Measurements from ENCODE around the gene DDX55. TPM values are rescaled to one million over a fixed set of nuclear protein-coding genes. Genes with fewer than 3 reads are reported as not detected.
"Not testable (repeated sequence)": the region's sequence is repeated elsewhere in the genome, so short reads cannot be mapped to it uniquely, and the experiment has no call there.

The DDX55 gene
- total and polyA plus RNA-seq, 2 experiments from 2014 or later: 10.5 to 16.5 TPM

GRCh38 chr12:123602651-123603195, 824 bp downstream of the DDX55 start:
- Histone ChIP-seq H3K27me3 (replicated peaks; ENCODE audit: insufficient read depth) (no peaks in the 10 kb centered on the region), H3F3A (ENCODE audit: insufficient read depth) (peaks cover 26% of the 10 kb centered on the region), H3K9me2 (ENCODE audit: insufficient read depth) (no peaks in the 10 kb centered on the region), H3K4me3 (peak overlapping the region; percentile 98), H4K20me1 (ENCODE audit: insufficient read depth) (no peaks in the 10 kb centered on the region), H3K36me3 (ENCODE audit: low read depth) (peaks cover 27% of the 10 kb centered on the region), H2AFZ (peak overlapping the region; percentile 92), H3K9me3 (ENCODE audit: low read depth) (no peaks in the 10 kb centered on the region), H3K4me2 (ENCODE audit: unreplicated experiment) (peak overlapping the region; percentile 100), H3K27ac (peak overlapping the region; percentile 81), H3K4me1 (ENCODE audit: insufficient read depth) (peaks cover 4% of the 10 kb centered on the region), H3K9ac (peak overlapping the region; percentile 94), H3K79me2 (ENCODE audit: insufficient read depth) (peaks cover 87% of the 10 kb centered on the region)
- DNase-seq: peak; percentile 58
- WGBS, 2 experiments (ENCODE audit: low coverage in 1 of 2, low lambda C conversion rate in 2 of 2, missing lambda C conversion rate in 2 of 2): 2% methylated on average over 7 of the region's 7 CpGs
- TF ChIP-seq EZH2 (IDR thresholded peaks at IDR 0.05; ENCODE audit: insufficient read depth, poor library complexity, severe bottlenecking): no peak
- no peak for TF ChIP-seq EZH2phosphoT487 (IDR thresholded peaks at IDR 0.05; ENCODE audit: insufficient read depth, low read depth)
- in situ Hi-C loops (cut with MboI): no loop called here

DNA sequence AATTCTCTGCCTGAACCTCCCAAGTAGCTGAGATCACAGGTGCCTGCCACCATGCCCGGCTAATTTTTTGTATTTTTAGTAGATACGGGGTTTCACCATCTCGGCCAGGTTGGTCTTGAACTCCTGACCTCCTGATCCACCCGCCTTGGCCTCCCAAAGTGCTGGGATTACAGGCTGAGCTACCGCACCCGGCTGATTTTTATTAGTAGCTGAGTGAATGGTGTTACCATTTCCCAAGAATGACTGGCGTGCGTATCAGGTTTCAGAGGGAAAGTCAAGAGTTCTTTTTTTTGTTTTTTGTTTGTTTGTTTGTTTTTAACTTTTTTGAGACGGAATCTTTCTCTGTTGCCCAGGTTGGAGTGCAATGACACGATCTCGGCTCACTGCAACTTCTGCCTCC, 1.6 kb downstream of the DDX55 start:
- H3F3A ChIP-seq (ENCODE audit: insufficient read depth): peaks cover 19% of the 10 kb centered on the region
- H3K4me3 ChIP-seq; H3K27ac ChIP-seq; H3K27me3 ChIP-seq (replicated peaks; ENCODE audit: insufficient read depth); H2AFZ ChIP-seq; DNase-seq; H3K9me2 ChIP-seq (ENCODE audit: insufficient read depth); H3K4me1 ChIP-seq (ENCODE audit: insufficient read depth); H4K20me1 ChIP-seq (ENCODE audit: insufficient read depth); H3K9me3 ChIP-seq (ENCODE audit: low read depth); in situ Hi-C loops (cut with MboI): not testable (repeated sequence)
- peaks cover 87% of the 10 kb centered on the region for H3K79me2 ChIP-seq (ENCODE audit: insufficient read depth)
- H3K9ac ChIP-seq: peak overlapping the region; percentile 94; the same call in 1 of the 2 replicates
- 89 to 92% methylated on average over 11 of the region's 11 CpGs for WGBS, 2 experiments (ENCODE audit: low coverage in 1 of 2, low lambda C conversion rate in 2 of 2, missing lambda C conversion rate in 2 of 2)
- H3K36me3 ChIP-seq (ENCODE audit: low read depth): peaks cover 27% of the 10 kb centered on the region; the same call in 1 of the 2 replicates
- peak overlapping the region; percentile 100 for H3K4me2 ChIP-seq (ENCODE audit: unreplicated experiment)

DNA sequence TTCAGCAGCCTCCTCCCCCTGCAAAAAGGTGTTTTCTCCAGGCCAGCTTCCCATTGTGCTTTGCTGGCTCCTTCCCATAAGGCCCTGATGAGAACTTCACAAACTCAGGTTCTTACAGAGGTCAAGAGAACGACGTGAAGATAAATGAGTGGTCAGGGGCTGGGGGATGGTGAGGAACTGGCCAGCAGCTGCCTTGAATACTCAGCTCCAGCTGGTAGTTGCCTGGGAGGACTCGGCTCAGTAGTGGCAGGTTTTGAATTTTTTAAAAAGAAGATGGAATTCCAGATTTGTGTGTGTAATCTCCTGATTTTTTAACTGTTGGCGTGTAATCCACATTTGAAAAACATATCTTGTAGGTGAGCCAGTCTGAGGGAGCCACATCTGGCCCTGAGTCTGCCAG, 5.9 kb downstream of the DDX55 start:
- no peaks in the 10 kb centered on the region for H3K27me3 ChIP-seq (replicated peaks; ENCODE audit: insufficient read depth)
- no peak overlapping the region for H3K4me2 ChIP-seq (ENCODE audit: unreplicated experiment)
- H3K27ac ChIP-seq: no peak overlapping the region
- no peaks in the 10 kb centered on the region for H3K9me2 ChIP-seq (ENCODE audit: insufficient read depth)
- H3K36me3 ChIP-seq (ENCODE audit: low read depth): peaks cover 46% of the 10 kb centered on the region
- H3K4me3 ChIP-seq: no peak overlapping the region
- no peaks in the 10 kb centered on the region for H4K20me1 ChIP-seq (ENCODE audit: insufficient read depth)
- peaks cover 4% of the 10 kb centered on the region for H3K4me1 ChIP-seq (ENCODE audit: insufficient read depth)
- in situ Hi-C loops (cut with MboI): no loop called here
- H3K9ac ChIP-seq: no peak overlapping the region
- no peak for TF ChIP-seq EZH2 (IDR thresholded peaks at IDR 0.05; ENCODE audit: insufficient read depth, poor library complexity, severe bottlenecking)
- TF ChIP-seq EZH2phosphoT487 (IDR thresholded peaks at IDR 0.05; ENCODE audit: insufficient read depth, low read depth): no peak
- 84 to 89% methylated on average over 4 of the region's 4 CpGs for WGBS, 2 experiments (ENCODE audit: low coverage in 1 of 2, low lambda C conversion rate in 2 of 2, missing lambda C conversion rate in 2 of 2)
- no peaks in the 10 kb centered on the region for H3K9me3 ChIP-seq (ENCODE audit: low read depth)
- peaks cover 79% of the 10 kb centered on the region for H3K79me2 ChIP-seq (ENCODE audit: insufficient read depth)
- no peak overlapping the region for H2AFZ ChIP-seq
- no peak for DNase-seq
- peaks cover 7% of the 10 kb centered on the region; the same call in 1 of the 2 replicates for H3F3A ChIP-seq (ENCODE audit: insufficient read depth)

- Histone ChIP-seq H3K36me3 (ENCODE audit: low read depth) (peaks cover 50% of the 10 kb centered on the region), H3K79me2 (ENCODE audit: insufficient read depth) (peaks cover 76% of the 10 kb centered on the region), H3K27me3 (replicated peaks; ENCODE audit: insufficient read depth) (no peaks in the 10 kb centered on the region), H3K4me1 (ENCODE audit: insufficient read depth) (no peaks in the 10 kb centered on the region), H3K4me2 (ENCODE audit: unreplicated experiment) (no peak overlapping the region), H3K4me3 (no peak overlapping the region), H3F3A (ENCODE audit: insufficient read depth) (peaks cover 11% of the 10 kb centered on the region; the same call in 1 of the 2 replicates), H2AFZ (no peak overlapping the region), H3K27ac (no peak overlapping the region), H3K9me3 (ENCODE audit: low read depth) (no peaks in the 10 kb centered on the region), H3K9me2 (ENCODE audit: insufficient read depth) (no peaks in the 10 kb centered on the region), H4K20me1 (ENCODE audit: insufficient read depth) (no peaks in the 10 kb centered on the region), H3K9ac (no peak overlapping the region)
- WGBS, 2 experiments (ENCODE audit: low coverage in 1 of 2, low lambda C conversion rate in 2 of 2, missing lambda C conversion rate in 2 of 2): 67% methylated on average over 8 of the region's 8 CpGs
- in situ Hi-C loops (cut with MboI): no loop called here
- no peak for DNase-seq
- no peak for TF ChIP-seq EZH2 (IDR thresholded peaks at IDR 0.05; ENCODE audit: insufficient read depth, poor library complexity, severe bottlenecking)
- TF ChIP-seq EZH2phosphoT487 (IDR thresholded peaks at IDR 0.05; ENCODE audit: insufficient read depth, low read depth): no peak
Observed at GRCh38 chr12:123608182-123608581, 6.3 kb downstream of the DDX55 start.

DNA sequence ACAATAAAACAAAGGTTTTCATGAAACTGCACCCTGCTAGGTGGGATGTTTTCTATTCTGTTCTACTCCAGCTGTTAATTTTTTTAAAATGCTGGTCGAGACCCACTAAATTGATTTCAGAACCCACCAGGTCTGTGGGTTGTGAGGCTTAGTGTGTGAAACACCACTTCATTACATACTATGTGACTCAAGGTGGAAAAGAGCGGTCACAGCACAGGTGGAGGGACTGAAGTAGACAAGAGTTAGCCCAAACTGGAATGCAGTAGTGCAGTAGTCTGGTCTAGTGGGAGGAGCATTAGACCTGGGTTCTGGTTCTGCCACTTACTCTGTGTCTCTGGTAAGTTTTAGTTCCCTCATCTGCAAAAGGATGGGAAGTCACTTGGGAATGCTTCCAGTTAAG, 12.2 kb downstream of the DDX55 start:
- H3K27ac ChIP-seq: peak overlapping the region; percentile 69
- no peak for DNase-seq
- in situ Hi-C loops (cut with MboI): no loop called here

More for the DNA sequence above, 12.2 kb downstream of the DDX55 start:
- no peak overlapping the region for H2AFZ ChIP-seq
- no peak overlapping the region for H3K4me2 ChIP-seq (ENCODE audit: unreplicated experiment)
- WGBS, 2 experiments (ENCODE audit: low coverage in 1 of 2, low lambda C conversion rate in 2 of 2, missing lambda C conversion rate in 2 of 2): 76% methylated on average over 2 of the region's 2 CpGs
- no peaks in the 10 kb centered on the region for H3K9me3 ChIP-seq (ENCODE audit: low read depth)
- TF ChIP-seq EZH2phosphoT487 (IDR thresholded peaks at IDR 0.05; ENCODE audit: insufficient read depth, low read depth) (no peak), EZH2 (IDR thresholded peaks at IDR 0.05; ENCODE audit: insufficient read depth, poor library complexity, severe bottlenecking) (no peak)
- no peaks in the 10 kb centered on the region for H3K27me3 ChIP-seq (replicated peaks; ENCODE audit: insufficient read depth)
- peaks cover 9% of the 10 kb centered on the region for H3K4me1 ChIP-seq (ENCODE audit: insufficient read depth)
- H3K36me3 ChIP-seq (ENCODE audit: low read depth): peaks cover 49% of the 10 kb centered on the region
- H3K4me3 ChIP-seq: no peak overlapping the region
- peak overlapping the region; percentile 48; the same call in 1 of the 2 replicates for H3K9ac ChIP-seq
- H3K79me2 ChIP-seq (ENCODE audit: insufficient read depth): peaks cover 26% of the 10 kb centered on the region; the same call in 1 of the 2 replicates
- H4K20me1 ChIP-seq (ENCODE audit: insufficient read depth): no peaks in the 10 kb centered on the region
- peaks cover 25% of the 10 kb centered on the region for H3F3A ChIP-seq (ENCODE audit: insufficient read depth)
- no peaks in the 10 kb centered on the region for H3K9me2 ChIP-seq (ENCODE audit: insufficient read depth)

Measured in GM23248 (cell line).